Measurements from ENCODE around the gene MYH7. TPM values are rescaled to one million over a fixed set of nuclear protein-coding genes. Genes with fewer than 3 reads are reported as not detected.

Gene MYH7
- total RNA-seq, 4 donors from 2014 or later = 1,360 to 5,274 (median 3,359) TPM

- H3K4me3 ChIP-seq = no peak overlapping the region
- ATAC-seq = peak; percentile 67 to 69
- peak overlapping the region; percentile 83 to 89 (median 86) for H3K27ac ChIP-seq
Observed at GRCh38 chr14:23445773-23446172, 10.3 kb upstream of the MYH7 start.

GRCh38 chr14:23444314-23444713 is 8.9 kb upstream of the MYH7 start:
- no peak for DNase-seq
- Histone ChIP-seq H3K4me1 (peaks cover 27 to 55% of the 10 kb centered on the region in 2 donors), H3K4me3 (peak overlapping the region in 2 of 4 donors; percentile 1 to 17), H3K36me3 (no peaks in the 10 kb centered on the region), H3K9me3 (no peaks in the 10 kb centered on the region), H3K27me3 (no peaks in the 10 kb centered on the region), H3K27ac (peak overlapping the region; percentile 83 to 89 (median 86))
- peak in 1 of 2 donors; percentile 28 for TF ChIP-seq POLR2A (IDR thresholded peaks at IDR 0.05)
- TF ChIP-seq, protein P1, sequence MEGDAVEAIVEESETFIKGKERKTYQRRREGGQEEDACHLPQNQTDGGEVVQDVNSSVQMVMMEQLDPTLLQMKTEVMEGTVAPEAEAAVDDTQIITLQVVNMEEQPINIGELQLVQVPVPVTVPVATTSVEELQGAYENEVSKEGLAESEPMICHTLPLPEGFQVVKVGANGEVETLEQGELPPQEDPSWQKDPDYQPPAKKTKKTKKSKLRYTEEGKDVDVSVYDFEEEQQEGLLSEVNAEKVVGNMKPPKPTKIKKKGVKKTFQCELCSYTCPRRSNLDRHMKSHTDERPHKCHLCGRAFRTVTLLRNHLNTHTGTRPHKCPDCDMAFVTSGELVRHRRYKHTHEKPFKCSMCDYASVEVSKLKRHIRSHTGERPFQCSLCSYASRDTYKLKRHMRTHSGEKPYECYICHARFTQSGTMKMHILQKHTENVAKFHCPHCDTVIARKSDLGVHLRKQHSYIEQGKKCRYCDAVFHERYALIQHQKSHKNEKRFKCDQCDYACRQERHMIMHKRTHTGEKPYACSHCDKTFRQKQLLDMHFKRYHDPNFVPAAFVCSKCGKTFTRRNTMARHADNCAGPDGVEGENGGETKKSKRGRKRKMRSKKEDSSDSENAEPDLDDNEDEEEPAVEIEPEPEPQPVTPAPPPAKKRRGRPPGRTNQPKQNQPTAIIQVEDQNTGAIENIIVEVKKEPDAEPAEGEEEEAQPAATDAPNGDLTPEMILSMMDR (IDR thresholded peaks at IDR 0.05 in 4 of 5, conservative IDR thresholded peaks at IDR 0.05 in 1 of 5) = no peak
- in situ Hi-C loops (cut with MboI; ENCODE audit: low sequenced_read_pairs in 4 of 4) = no loop called here
- ATAC-seq = peak; percentile 55 to 63
- intact Hi-C loops (cut with DNase I; ENCODE audit: low total_unique reads) = loop anchor here (2.0 kb wide), 1 partner anchor 38 kb away; no protein-coding TSS in a partner anchor

More at GRCh38 chr14:23445773-23446172, 10.3 kb upstream of the MYH7 start:
- DNase-seq = peak in 1 of 2 donors; percentile 61
- in situ Hi-C loops (cut with MboI; ENCODE audit: low sequenced_read_pairs in 4 of 4) (loop anchor here in 1 of 4 donors (5.0 kb wide), 1 partner anchor 118 kb away; no protein-coding TSS in a partner anchor), intact Hi-C loops (cut with DNase I; ENCODE audit: low total_unique reads) (loop anchor here (2.0 kb wide), 2 partner anchors 39 to 117 kb away; no protein-coding TSS in a partner anchor)
- Histone ChIP-seq H3K27me3 (no peaks in the 10 kb centered on the region), H3K36me3 (no peaks in the 10 kb centered on the region), H3K9me3 (no peaks in the 10 kb centered on the region), H3K4me1 (peaks cover 25 to 47% of the 10 kb centered on the region in 2 donors)
- TF ChIP-seq POLR2A (IDR thresholded peaks at IDR 0.05) = no peak
- TF ChIP-seq, protein P1 (IDR thresholded peaks at IDR 0.05 in 4 of 5, conservative IDR thresholded peaks at IDR 0.05 in 1 of 5) = no peak

- ATAC-seq = peak; percentile 8 to 10
- Histone ChIP-seq H3K9me3 (no peaks in the 10 kb centered on the region), H3K4me1 (peaks cover 32 to 59% of the 10 kb centered on the region in 2 donors), H3K36me3 (no peaks in the 10 kb centered on the region), H3K4me3 (peak overlapping the region in 2 of 4 donors; percentile 1 to 17), H3K27ac (peak overlapping the region; percentile 83 to 89 (median 86)), H3K27me3 (no peaks in the 10 kb centered on the region)
- TF ChIP-seq, protein P1 (IDR thresholded peaks at IDR 0.05 in 4 of 5, conservative IDR thresholded peaks at IDR 0.05 in 1 of 5) = no peak
- no peak for TF ChIP-seq POLR2A (IDR thresholded peaks at IDR 0.05)
- DNase-seq = no peak
- intact Hi-C loops (cut with DNase I; ENCODE audit: low total_unique reads) (loop anchor here (2.0 kb wide), 1 partner anchor 37 kb away; no protein-coding TSS in a partner anchor), in situ Hi-C loops (cut with MboI; ENCODE audit: low sequenced_read_pairs in 4 of 4) (no loop called here)
Observed at GRCh38 chr14:23443881-23444280, 8.4 kb upstream of the MYH7 start.

DNA sequence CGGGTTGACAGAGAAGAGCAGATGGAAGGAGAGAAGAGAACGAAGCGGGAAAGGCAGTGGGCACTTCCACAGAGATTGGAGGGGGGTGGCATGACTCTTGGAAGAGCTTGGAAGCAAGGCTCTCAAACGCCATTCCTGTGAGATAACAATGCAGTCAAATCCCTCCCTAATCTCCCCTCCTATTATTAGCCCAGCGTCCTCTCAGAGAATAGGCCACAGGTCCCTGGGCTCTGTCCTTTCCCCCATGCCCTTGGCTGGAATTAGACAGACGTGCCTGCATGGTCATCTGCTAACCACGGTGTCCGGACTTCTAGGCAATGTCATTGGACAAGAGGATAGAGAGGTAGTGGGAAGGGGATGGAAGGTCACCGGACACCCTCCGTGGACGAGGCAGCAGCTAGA is 8.0 kb upstream of the MYH7 start:
- H3K4me3 ChIP-seq = no peak overlapping the region

More for the DNA sequence above, 8.0 kb upstream of the MYH7 start:
- intact Hi-C loops (cut with DNase I; ENCODE audit: low total_unique reads) = no loop called here
- no peaks in the 10 kb centered on the region for H3K9me3 ChIP-seq
- TF ChIP-seq, protein P1 (IDR thresholded peaks at IDR 0.05 in 4 of 5, conservative IDR thresholded peaks at IDR 0.05 in 1 of 5) = no peak
- no peak for TF ChIP-seq POLR2A (IDR thresholded peaks at IDR 0.05)
- ATAC-seq (peak in 1 of 2 donors; percentile 34), DNase-seq (peak in 1 of 2 donors; percentile 70)
- no peaks in the 10 kb centered on the region for H3K27me3 ChIP-seq
- in situ Hi-C loops (cut with MboI; ENCODE audit: low sequenced_read_pairs in 4 of 4) = no loop called here
- H3K4me1 ChIP-seq = peaks cover 36 to 63% of the 10 kb centered on the region in 2 donors
- H3K27ac ChIP-seq = peak overlapping the region; percentile 83 to 89 (median 86)
- no peaks in the 10 kb centered on the region for H3K36me3 ChIP-seq
